AG10803 (cell line): ENCODE data around the gene CRABP2.

Experiments used
- DNase-seq: peaks from one replicate; pipeline ENCODE4 v3.0.0; 2010; ENCODE audit warnings: low read depth
- H3K4me3 ChIP-seq: 2 replicates; pipeline ENCODE4 v1.5.1; 2011; ENCODE audit warnings: mild to moderate bottlenecking, low read length, control low read depth
- CTCF ChIP-seq: conservative IDR thresholded peaks from 2 replicates; pipeline ENCODE4 v1.5.1; 2011; ENCODE audit warnings: mild to moderate bottlenecking, low read length, control low read depth, inconsistent platforms

CRABP2 gene

GRCh38 chr1:156703741-156704140 lies 1.6 kb downstream of the CRABP2 start:
- peak overlapping the region; percentile 69 for H3K4me3 ChIP-seq
- DNase-seq, result no peak
- TF ChIP-seq CTCF, result no peak

- peak overlapping the region; percentile 69 for H3K4me3 ChIP-seq
- DNase-seq, result no peak
- no peak for TF ChIP-seq CTCF
These were observed 2.0 kb downstream of the CRABP2 start for GRCh38 chr1:156703336-156703735.

- TF ChIP-seq CTCF, result no peak
- no peak overlapping the region for H3K4me3 ChIP-seq
- no peak for DNase-seq
These were observed 4.4 kb downstream of the CRABP2 start for GRCh38 chr1:156700736-156701531.

- no peak for TF ChIP-seq CTCF
- H3K4me3 ChIP-seq, result no peak overlapping the region
These were observed 6.4 kb downstream of the CRABP2 start for GRCh38 chr1:156698995-156699394.

GRCh38 chr1:156697481-156697880 lies 7.9 kb downstream of the CRABP2 start:
- no peak for TF ChIP-seq CTCF
- H3K4me3 ChIP-seq, result no peak overlapping the region
- DNase-seq, result no peak

More at GRCh38 chr1:156698995-156699394, 6.4 kb downstream of the CRABP2 start:
- no peak for DNase-seq

- no peak overlapping the region for H3K4me3 ChIP-seq
- no peak for TF ChIP-seq CTCF
- DNase-seq, result no peak
These were observed 8.6 kb downstream of the CRABP2 start for GRCh38 chr1:156696755-156697154.

GRCh38 chr1:156694690-156694962 lies 10.8 kb downstream of the CRABP2 start:
- no peak for TF ChIP-seq CTCF
- DNase-seq, result no peak
- H3K4me3 ChIP-seq, result no peak overlapping the region
